OCI-LY1 (cell line): ENCODE results near the gene NPIPA1.
A peak's percentile ranks its signal among the peaks of the same experiment; 100 is the strongest.
"Not testable (repeated sequence)": the region's sequence is repeated elsewhere in the genome, so short reads cannot be mapped to it uniquely, and the experiment has no call there.

Experiments
- H2AFZ ChIP-seq: fragments of 200-600 bp; sonication (generic), shearing (Covaris generic); 2 replicates; pipeline ENCODE4 v1.6.0; 2014; ENCODE audit warnings: antibody characterized with exemption, mild to moderate bottlenecking, low read length
- H3F3A ChIP-seq: fragments of 200-600 bp; sonication (generic), shearing (Covaris generic); 2 replicates; pipeline ENCODE4 v1.6.0; 2014; ENCODE audit warnings: mild to moderate bottlenecking, antibody characterized with exemption, low read length, moderate library complexity; ENCODE audit not compliant: insufficient read depth
- H3K27ac ChIP-seq: fragments of 200-600 bp; sonication (generic); 2 replicates; pipeline ENCODE4 v1.5.1; 2014; ENCODE audit warnings: low read length, mixed run types, mild to moderate bottlenecking, low read depth; ENCODE audit not compliant: poor library complexity, severe bottlenecking
- H3K27me3 ChIP-seq: fragments of 200-600 bp; sonication (generic); 2 replicates; pipeline ENCODE4 v1.6.0; 2014; ENCODE audit warnings: antibody characterized with exemption, mild to moderate bottlenecking, low read length, moderate library complexity; ENCODE audit not compliant: insufficient read depth
- H3K36me3 ChIP-seq: fragments of 200-600 bp; sonication (generic); 2 replicates; pipeline ENCODE4 v1.6.1; 2014; ENCODE audit warnings: mild to moderate bottlenecking, antibody characterized with exemption, low read length, moderate library complexity, mixed read lengths; ENCODE audit not compliant: insufficient read depth
- H3K4me1 ChIP-seq: fragments of 200-600 bp; sonication (generic); 2 replicates; pipeline ENCODE4 v1.5.1; 2014; ENCODE audit warnings: mild to moderate bottlenecking, low read length, moderate library complexity; ENCODE audit not compliant: insufficient read depth, severe bottlenecking
- H3K4me2 ChIP-seq: fragments of 200-600 bp; sonication (generic), shearing (Covaris generic); 2 replicates; pipeline ENCODE4 v1.6.1; 2014; ENCODE audit warnings: low read length
- H3K4me3 ChIP-seq: fragments of 200-600 bp; sonication (generic); 2 replicates; pipeline ENCODE4 v1.5.1; 2014; ENCODE audit warnings: low read length, low read depth, mild to moderate bottlenecking, mixed read lengths; ENCODE audit not compliant: poor library complexity, severe bottlenecking
- H3K79me2 ChIP-seq: fragments of 200-600 bp; shearing (Covaris generic); 2 replicates; pipeline ENCODE4 v1.6.1; 2016; ENCODE audit warnings: mixed run types, low read length, mixed read lengths; ENCODE audit not compliant: insufficient read depth
- H3K9ac ChIP-seq: fragments of 200-600 bp; sonication (generic), shearing (Covaris generic); 2 replicates; pipeline ENCODE4 v1.6.1; 2014; ENCODE audit warnings: mild to moderate bottlenecking, low read length, mixed read lengths
- H3K9me2 ChIP-seq: fragments of 200-600 bp; sonication (generic), shearing (Covaris generic); 2 replicates; pipeline ENCODE4 v1.6.1; 2014; ENCODE audit warnings: low read depth, mild to moderate bottlenecking, low read length, mixed read lengths
- H3K9me3 ChIP-seq: fragments of 200-600 bp; shearing (Covaris generic); 2 replicates; pipeline ENCODE4 v1.6.1; 2014; ENCODE audit warnings: low read length, mixed read lengths
- H4K20me1 ChIP-seq: fragments of 200-600 bp; sonication (generic), shearing (Covaris generic); 2 replicates; pipeline ENCODE4 v1.6.0; 2016; ENCODE audit warnings: mild to moderate bottlenecking, low read length; ENCODE audit not compliant: insufficient read depth
- CTCF ChIP-seq: fragments of 200-600 bp; sonication (generic), shearing (Covaris generic); IDR thresholded peaks from 2 replicates; pipeline ENCODE4 v1.5.1; 2017; ENCODE audit warnings: mild to moderate bottlenecking, antibody characterized with exemption, low read length, moderate library complexity, mixed read lengths

The NPIPA1 gene

DNA sequence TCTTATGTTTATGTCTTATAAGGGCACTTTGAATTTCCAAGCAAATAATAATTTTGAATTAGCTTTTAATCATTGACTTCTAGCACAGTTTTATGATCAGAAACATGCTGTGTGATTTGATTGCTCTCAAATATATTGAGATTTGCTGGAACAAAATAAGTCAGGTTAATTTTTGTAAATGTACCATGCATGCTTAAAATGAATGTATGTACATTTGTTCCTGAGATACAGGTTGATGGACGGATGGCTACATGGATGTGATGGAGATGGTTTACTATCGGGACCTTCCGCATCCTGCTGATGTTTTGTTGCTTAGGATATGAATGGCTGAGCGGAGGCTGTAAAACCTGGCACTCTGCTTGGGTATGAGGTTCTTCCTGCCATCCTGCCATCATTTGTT, at the start of gene NPIPA1:
Gene NPIPA1 (plus strand): TSS at position 301 of the 400 bp plus-strand sequence. CDS start 0 bp downstream, at position 301.
- not testable (repeated sequence) for H3K4me2 ChIP-seq, H3K79me2 ChIP-seq, H3K4me3 ChIP-seq, H4K20me1 ChIP-seq, H3F3A ChIP-seq, H3K36me3 ChIP-seq, H3K4me1 ChIP-seq, H3K9me2 ChIP-seq, H2AFZ ChIP-seq, H3K27ac ChIP-seq, H3K9ac ChIP-seq, H3K9me3 ChIP-seq, H3K27me3 ChIP-seq

DNA sequence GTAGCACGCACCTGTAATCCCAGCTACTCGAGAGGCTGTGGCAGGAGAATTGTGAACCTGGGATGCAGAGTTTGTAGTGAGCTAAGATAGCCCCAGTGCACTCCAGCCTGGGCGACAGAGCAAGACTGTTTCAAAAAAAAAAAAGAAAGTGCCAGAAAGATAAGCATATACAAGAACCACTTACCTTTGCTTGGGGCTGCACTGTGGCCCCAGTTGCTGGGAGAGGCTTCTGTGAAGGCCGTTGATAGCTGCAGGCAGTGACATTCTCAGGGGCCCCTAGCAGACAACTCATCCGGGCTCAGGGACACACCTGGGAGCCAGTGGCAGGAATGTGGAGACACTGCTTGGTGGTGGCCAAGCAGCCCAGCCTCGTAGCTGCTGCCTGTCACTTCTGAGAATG, 45.1 kb upstream of the NPIPA1 start:
- H3K27ac ChIP-seq, H3K36me3 ChIP-seq, H3K4me3 ChIP-seq, H4K20me1 ChIP-seq, H3K9me3 ChIP-seq, H3K27me3 ChIP-seq, H3K4me1 ChIP-seq, H3K9me2 ChIP-seq, H3F3A ChIP-seq, H3K79me2 ChIP-seq, H3K9ac ChIP-seq, H3K4me2 ChIP-seq, H2AFZ ChIP-seq: not testable (repeated sequence)

DNA sequence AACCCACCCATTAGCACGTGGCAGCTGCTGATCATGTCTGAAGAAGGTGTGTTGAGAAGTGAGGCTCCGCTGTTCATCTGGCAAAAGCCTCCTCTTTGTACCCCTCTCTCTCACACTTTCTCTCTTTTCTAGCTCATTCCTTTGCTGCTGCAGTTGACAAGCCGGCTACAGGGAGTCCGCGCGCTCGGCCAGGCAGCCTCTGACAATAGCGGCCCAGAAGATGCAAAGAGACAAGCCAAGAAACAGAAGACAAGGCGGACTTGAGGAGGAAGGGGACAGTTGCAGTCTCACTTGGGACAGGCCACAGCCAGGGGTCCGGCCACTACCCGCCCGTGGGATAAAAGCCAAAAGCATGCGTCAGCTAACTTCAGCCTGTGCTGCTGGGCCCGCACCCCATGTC, 41.9 kb upstream of the NPIPA1 start:
- H3K4me1 ChIP-seq, H3K9ac ChIP-seq, H3F3A ChIP-seq, H3K4me2 ChIP-seq, H2AFZ ChIP-seq, H3K9me3 ChIP-seq, H3K9me2 ChIP-seq, H4K20me1 ChIP-seq, H3K27ac ChIP-seq, H3K79me2 ChIP-seq, H3K27me3 ChIP-seq, H3K4me3 ChIP-seq, H3K36me3 ChIP-seq: not testable (repeated sequence)

DNA sequence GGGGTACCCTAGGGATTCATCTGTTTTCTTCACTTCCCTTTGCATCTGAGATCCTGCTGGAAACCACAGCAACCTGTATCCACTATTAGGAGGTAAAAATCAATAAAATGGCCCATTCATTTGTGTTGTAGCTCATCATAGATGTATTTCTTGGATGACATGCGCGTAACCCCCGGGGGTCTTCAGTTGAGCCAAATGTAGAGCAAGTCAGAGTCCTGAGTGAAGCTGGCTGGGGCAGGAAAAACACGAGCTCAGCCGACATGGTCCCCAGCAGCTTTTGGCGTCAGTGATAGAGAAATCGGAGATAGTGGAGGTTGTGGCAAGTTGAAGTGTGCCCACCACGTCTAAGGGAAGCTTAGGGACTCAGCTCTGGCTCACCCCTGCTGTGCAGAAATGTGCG, 41.2 kb upstream of the NPIPA1 start:
- not testable (repeated sequence) for H3K4me3 ChIP-seq, H3K9me3 ChIP-seq, H2AFZ ChIP-seq, H3K9ac ChIP-seq, H3K27me3 ChIP-seq, H3F3A ChIP-seq, H3K79me2 ChIP-seq, H3K27ac ChIP-seq, H3K4me2 ChIP-seq, H4K20me1 ChIP-seq, H3K4me1 ChIP-seq, H3K36me3 ChIP-seq, H3K9me2 ChIP-seq

- H3K4me1 ChIP-seq, H3F3A ChIP-seq, H3K36me3 ChIP-seq, H3K9ac ChIP-seq, H2AFZ ChIP-seq, H3K4me3 ChIP-seq, H3K27ac ChIP-seq, H3K4me2 ChIP-seq, H3K79me2 ChIP-seq, H4K20me1 ChIP-seq, H3K9me3 ChIP-seq, H3K27me3 ChIP-seq, H3K9me2 ChIP-seq: not testable (repeated sequence)
- TF ChIP-seq CTCF: 0 out of 2 replicates have a peak, but pooled peaks have one; percentile 9
Measured at GRCh38 chr16:14897006-14897664, 40.1 kb upstream of the NPIPA1 start.

DNA sequence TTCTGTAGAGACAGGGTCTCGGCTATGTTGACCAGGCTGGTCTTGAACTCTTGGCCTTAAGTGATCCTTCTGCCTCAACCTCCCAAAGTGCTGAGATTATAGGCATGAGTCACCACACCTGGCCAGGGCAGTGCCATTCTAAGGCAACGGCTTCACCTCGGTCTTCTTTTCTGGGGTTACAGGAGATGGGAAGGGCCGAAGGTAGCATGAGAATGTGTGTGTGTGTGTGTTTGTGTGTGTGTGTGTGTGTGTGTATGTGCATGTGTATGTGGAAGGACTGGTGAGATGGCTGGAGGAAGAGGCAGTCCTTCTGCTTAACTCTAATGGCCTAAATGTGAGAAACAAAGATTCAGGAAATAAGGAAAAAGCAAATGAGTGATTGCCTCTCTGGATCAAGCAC, 39.1 kb upstream of the NPIPA1 start:
- not testable (repeated sequence) for H3K9me3 ChIP-seq, H3K27ac ChIP-seq, H3K4me1 ChIP-seq, H3K4me2 ChIP-seq, H2AFZ ChIP-seq, H3K9me2 ChIP-seq, H3F3A ChIP-seq, H3K27me3 ChIP-seq, H4K20me1 ChIP-seq, H3K36me3 ChIP-seq, H3K4me3 ChIP-seq, H3K79me2 ChIP-seq, H3K9ac ChIP-seq

DNA sequence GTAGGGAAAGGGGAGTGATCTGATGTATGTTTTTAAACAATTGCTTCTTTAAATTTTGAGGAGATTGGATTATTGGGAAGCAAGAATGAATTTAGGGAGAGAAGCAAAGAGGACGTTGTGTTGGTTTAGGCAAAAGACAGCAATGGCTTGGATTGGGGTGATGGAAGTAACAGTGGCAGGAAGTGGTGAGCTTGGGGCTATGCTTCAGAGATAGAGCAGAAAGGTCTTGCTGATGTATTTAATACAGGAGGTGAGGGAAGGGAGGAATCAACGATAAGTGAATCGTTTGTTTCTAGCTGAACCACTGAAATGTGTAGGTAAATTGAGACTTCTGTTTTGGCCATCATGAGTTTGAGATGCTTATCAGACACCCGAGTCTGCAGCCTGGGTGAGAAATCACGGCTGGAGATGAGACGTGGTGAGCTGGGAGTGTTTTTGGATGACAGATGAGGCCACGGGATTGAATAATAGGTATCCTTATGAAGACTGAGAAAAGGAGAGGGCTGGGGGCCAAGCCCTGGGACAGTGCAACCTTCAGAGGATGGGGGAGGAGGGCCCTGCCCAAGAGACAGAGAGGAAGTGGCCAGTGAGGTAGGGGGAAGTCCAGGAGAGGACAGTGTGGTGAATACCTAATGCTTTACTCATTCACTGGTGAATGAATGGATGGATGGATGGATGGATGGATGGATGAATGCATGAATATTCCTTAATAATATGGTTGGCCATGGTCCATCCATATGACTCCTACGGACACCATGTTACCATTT, 33.9 kb upstream of the NPIPA1 start:
- H4K20me1 ChIP-seq, H3K79me2 ChIP-seq, H2AFZ ChIP-seq, H3F3A ChIP-seq, H3K4me2 ChIP-seq, H3K9me3 ChIP-seq, H3K9ac ChIP-seq, H3K27me3 ChIP-seq, H3K4me1 ChIP-seq, H3K27ac ChIP-seq, H3K9me2 ChIP-seq, H3K4me3 ChIP-seq, H3K36me3 ChIP-seq: not testable (repeated sequence)
